Chondrocyte (in vitro differentiated cells): ENCODE data around the gene NR4A3. TPM values are rescaled to one million over a fixed set of nuclear protein-coding genes. Genes with fewer than 3 reads are reported as not detected.
"Not testable (repeated sequence)": the region's sequence is repeated elsewhere in the genome, so short reads cannot be mapped to it uniquely, and the experiment has no call there.

Experiments
- DNase-seq: peaks from one replicate; pipeline ENCODE4 v3.0.0; 2021; ENCODE audit warnings: mixed read lengths, low spot score
- H3K27ac Mint-ChIP-seq: one replicate; pipeline ENCODE4 v1.8.0; 2021; ENCODE audit warnings: mild to moderate bottlenecking, moderate library complexity, mixed read lengths; ENCODE audit not compliant: unreplicated experiment
- H3K27me3 Mint-ChIP-seq: 2 replicates; pipeline ENCODE4 v1.8.0; 2021; ENCODE audit warnings: low read depth, mixed read lengths
- H3K36me3 Mint-ChIP-seq: 2 replicates; pipeline ENCODE4 v1.8.0; 2021; ENCODE audit warnings: low read depth, mixed read lengths
- H3K4me1 Mint-ChIP-seq: 2 replicates; pipeline ENCODE4 v1.8.0; 2021; ENCODE audit warnings: low read depth, mild to moderate bottlenecking, mixed read lengths
- H3K4me3 Mint-ChIP-seq: one replicate; pipeline ENCODE4 v1.8.0; 2021; ENCODE audit warnings: mild to moderate bottlenecking, moderate library complexity, mixed read lengths; ENCODE audit not compliant: unreplicated experiment
- H3K9me3 Mint-ChIP-seq: 2 replicates; pipeline ENCODE4 v1.8.0; 2021; ENCODE audit warnings: low read depth, mixed read lengths
- CTCF ChIP-seq: fragments of 200-600 bp; sonication (generic); IDR thresholded peaks from 2 replicates; pipeline ENCODE4 v1.5.0; 2021; ENCODE audit warnings: antibody characterized with exemption, mild to moderate bottlenecking, moderate library complexity
- long read RNA-seq: library from polyadenylated mRNA; stranded (forward); transcript quantifications from one replicate; pipeline ENCODE4 v2.0.0, GENCODE V29; 2021
- total RNA-seq: library from RNA; stranded (reverse); gene quantifications from 3 replicates; pipeline ENCODE4 v1.2.1, GENCODE V29; 2021

Gene NR4A3
- total RNA-seq = 0.34 to 1.3 TPM (median 1.2 TPM) in 3 replicates
- long read RNA-seq = 0 reads

- Mint-ChIP-seq H3K4me3 (peak within 1 kb of the TSS; percentile 96), H3K27ac (peak within 1 kb of the TSS; percentile 99), H3K36me3 (no peaks in the 10 kb centered on the region), H3K4me1 (peaks cover 41% of the 10 kb centered on the region), H3K27me3 (peaks cover 19% of the 10 kb centered on the region), H3K9me3 (no peaks in the 10 kb centered on the region)
- peak; percentile 93 for DNase-seq
- TF ChIP-seq CTCF = peak; percentile 54
These were observed at the start of gene NR4A3 for GRCh38 chr9:99821396-99822108. Gene NR4A3, plus strand, starts transcription at chr9:99821885. Its CDS starts 6,158 bp downstream, at chr9:99828043.

GRCh38 chr9:99773468-99774138, 48.1 kb upstream of the NR4A3 start:
- H3K4me1 Mint-ChIP-seq = peaks cover 5% of the 10 kb centered on the region

GRCh38 chr9:99778308-99778707, 43.4 kb upstream of the NR4A3 start:
- Mint-ChIP-seq H3K27ac (no peak overlapping the region), H3K27me3 (no peaks in the 10 kb centered on the region), H3K36me3 (no peaks in the 10 kb centered on the region), H3K9me3 (peaks cover 4% of the 10 kb centered on the region), H3K4me1 (peaks cover 5% of the 10 kb centered on the region), H3K4me3 (no peak overlapping the region)
- no peak for DNase-seq
- no peak for TF ChIP-seq CTCF

More at GRCh38 chr9:99773468-99774138, 48.1 kb upstream of the NR4A3 start:
- Mint-ChIP-seq H3K36me3 (no peaks in the 10 kb centered on the region), H3K4me3 (no peak overlapping the region), H3K9me3 (no peaks in the 10 kb centered on the region), H3K27ac (no peak overlapping the region), H3K27me3 (no peaks in the 10 kb centered on the region)
- no peak for DNase-seq
- TF ChIP-seq CTCF = no peak

GRCh38 chr9:99778836-99779235, 42.8 kb upstream of the NR4A3 start:
- Mint-ChIP-seq H3K4me1 (peaks cover 5% of the 10 kb centered on the region), H3K36me3 (no peaks in the 10 kb centered on the region), H3K4me3 (no peak overlapping the region), H3K27me3 (no peaks in the 10 kb centered on the region), H3K9me3 (peaks cover 4% of the 10 kb centered on the region), H3K27ac (no peak overlapping the region)
- TF ChIP-seq CTCF = no peak
- DNase-seq = no peak

- no peak overlapping the region for H3K4me3 Mint-ChIP-seq
- peaks cover 4% of the 10 kb centered on the region for H3K9me3 Mint-ChIP-seq
- DNase-seq = no peak
- no peak for TF ChIP-seq CTCF
- H3K36me3 Mint-ChIP-seq = no peaks in the 10 kb centered on the region
- no peak overlapping the region for H3K27ac Mint-ChIP-seq
- H3K27me3 Mint-ChIP-seq = no peaks in the 10 kb centered on the region
- H3K4me1 Mint-ChIP-seq = peaks cover 5% of the 10 kb centered on the region
These were observed 42.4 kb upstream of the NR4A3 start for GRCh38 chr9:99779277-99779676.

- H3K36me3 Mint-ChIP-seq, H3K27me3 Mint-ChIP-seq, H3K4me3 Mint-ChIP-seq, H3K9me3 Mint-ChIP-seq, H3K4me1 Mint-ChIP-seq, H3K27ac Mint-ChIP-seq, DNase-seq: not testable (repeated sequence)
These were observed 39.3 kb upstream of the NR4A3 start for GRCh38 chr9:99782349-99782748.
